ENCODE data around the gene NHSL1.

NHSL1 gene

GRCh38 chr6:138524526-138524925 lies 25.2 kb upstream of the NHSL1 start:
- no peak for DNase-seq (ENCODE audit: low spot score)

GRCh38 chr6:138523347-138524210 lies 24.3 kb upstream of the NHSL1 start:
- DNase-seq (ENCODE audit: low spot score): no peak

- no peak for DNase-seq (ENCODE audit: low spot score)
Observed at GRCh38 chr6:138522611-138523010, 23.3 kb upstream of the NHSL1 start.

- DNase-seq (ENCODE audit: low spot score): no peak
Observed at GRCh38 chr6:138521790-138522189, 22.5 kb upstream of the NHSL1 start.

GRCh38 chr6:138520463-138520862 lies 21.2 kb upstream of the NHSL1 start:
- no peak for DNase-seq (ENCODE audit: low spot score)

- DNase-seq (ENCODE audit: low spot score): no peak
Observed at GRCh38 chr6:138518054-138518453, 18.8 kb upstream of the NHSL1 start.

- DNase-seq (ENCODE audit: low spot score): peak; percentile 63
Observed at GRCh38 chr6:138517635-138518034, 18.3 kb upstream of the NHSL1 start.

- no peak for DNase-seq (ENCODE audit: low spot score)
Observed at GRCh38 chr6:138515657-138516248, 16.5 kb upstream of the NHSL1 start.

- DNase-seq (ENCODE audit: low spot score): no peak
Observed at GRCh38 chr6:138514860-138515540, 15.7 kb upstream of the NHSL1 start.

GRCh38 chr6:138512609-138513008 lies 13.3 kb upstream of the NHSL1 start:
- no peak for DNase-seq (ENCODE audit: low spot score)

GRCh38 chr6:138510093-138510492 lies 10.8 kb upstream of the NHSL1 start:
- no peak for DNase-seq (ENCODE audit: low spot score)

GRCh38 chr6:138509371-138509770 lies 10.1 kb upstream of the NHSL1 start:
- peak; percentile 81 for DNase-seq (ENCODE audit: low spot score)

GRCh38 chr6:138508676-138508988 lies 9.3 kb upstream of the NHSL1 start:
- DNase-seq (ENCODE audit: low spot score): no peak

GRCh38 chr6:138507977-138508675 lies 8.8 kb upstream of the NHSL1 start:
- no peak for DNase-seq (ENCODE audit: low spot score)

GRCh38 chr6:138504764-138505689 lies 5.7 kb upstream of the NHSL1 start:
- DNase-seq (ENCODE audit: low spot score): no peak

GRCh38 chr6:138503881-138504680 lies 4.8 kb upstream of the NHSL1 start:
- no peak for DNase-seq (ENCODE audit: low spot score)

GRCh38 chr6:138502546-138502945 lies 3.3 kb upstream of the NHSL1 start:
- DNase-seq (ENCODE audit: low spot score): no peak

GRCh38 chr6:138500867-138501446 lies 1.7 kb upstream of the NHSL1 start:
- DNase-seq (ENCODE audit: low spot score): no peak

- no peak for DNase-seq (ENCODE audit: low spot score)
Observed at GRCh38 chr6:138500045-138500665, 861 bp upstream of the NHSL1 start.

Measured in cerebellar cortex (tissue), 1 donor.